GM12874 (cell line): Measurements from ENCODE around the gene H2BW1.

Source experiments
- CTCF ChIP-seq: IDR thresholded peaks from 2 replicates; pipeline ENCODE4 v1.5.1; 2011; ENCODE audit warnings: low read depth, mild to moderate bottlenecking, control low read depth, low read length, moderate library complexity; ENCODE audit not compliant: insufficient read depth

Gene H2BW1

GRCh38 chrX:104013606-104014005, at the start of gene H2BW1:
Gene H2BW1, minus strand, starts transcription at chrX:104013708. Its CDS starts 132 bp downstream, at chrX:104013576.
- TF ChIP-seq CTCF: no peak

- no peak for TF ChIP-seq CTCF
Measured at GRCh38 chrX:104047171-104047570, 33.7 kb upstream of the H2BW1 start.

GRCh38 chrX:104045642-104046041, 32.1 kb upstream of the H2BW1 start:
- no peak for TF ChIP-seq CTCF

DNA sequence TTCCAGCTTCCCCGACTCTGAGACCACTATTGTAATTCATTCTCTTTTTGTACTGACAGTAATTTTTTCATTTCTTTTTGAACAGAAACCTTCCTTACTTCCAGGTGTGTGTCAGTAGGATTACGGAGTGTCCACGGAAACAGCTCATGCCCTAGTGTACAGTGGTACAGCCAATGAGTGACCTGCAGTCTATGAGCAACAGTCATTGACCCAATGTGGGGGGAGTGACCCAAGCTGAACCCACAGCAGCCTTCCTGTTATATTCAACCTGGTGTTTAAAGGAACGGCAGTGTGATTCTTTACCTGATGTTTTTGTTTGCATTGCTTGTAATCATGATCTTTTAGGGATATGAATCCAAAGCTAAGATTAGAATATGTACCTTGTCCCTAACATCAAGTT, 27.5 kb upstream of the H2BW1 start:
- TF ChIP-seq CTCF: no peak

GRCh38 chrX:104039689-104040505, 26.4 kb upstream of the H2BW1 start, which contains the start of gene H2BW2:
Gene H2BW2, plus strand, starts transcription at chrX:104039956. Its CDS starts 39 bp downstream, at chrX:104039995.
- TF ChIP-seq CTCF: no peak

DNA sequence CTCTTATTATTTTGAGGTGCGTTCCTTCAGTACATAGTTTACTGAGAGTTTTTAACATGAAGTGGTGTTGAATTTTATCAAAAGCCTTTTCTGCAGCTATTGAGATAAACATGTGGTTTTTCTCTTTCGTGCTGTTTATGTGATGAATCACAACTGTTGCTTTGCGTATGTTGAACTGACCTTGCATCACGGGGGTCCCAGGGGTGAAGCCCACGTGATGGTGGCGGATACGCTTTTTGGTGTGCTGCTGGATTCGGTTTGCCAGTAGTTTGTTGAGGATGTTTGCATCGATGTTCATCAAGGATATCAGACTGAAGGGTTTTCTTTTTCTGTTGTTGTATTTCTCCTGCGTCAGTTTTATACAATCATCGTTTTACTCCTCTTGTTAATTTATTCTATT, 4.6 kb upstream of the H2BW1 start:
- no peak for TF ChIP-seq CTCF

DNA sequence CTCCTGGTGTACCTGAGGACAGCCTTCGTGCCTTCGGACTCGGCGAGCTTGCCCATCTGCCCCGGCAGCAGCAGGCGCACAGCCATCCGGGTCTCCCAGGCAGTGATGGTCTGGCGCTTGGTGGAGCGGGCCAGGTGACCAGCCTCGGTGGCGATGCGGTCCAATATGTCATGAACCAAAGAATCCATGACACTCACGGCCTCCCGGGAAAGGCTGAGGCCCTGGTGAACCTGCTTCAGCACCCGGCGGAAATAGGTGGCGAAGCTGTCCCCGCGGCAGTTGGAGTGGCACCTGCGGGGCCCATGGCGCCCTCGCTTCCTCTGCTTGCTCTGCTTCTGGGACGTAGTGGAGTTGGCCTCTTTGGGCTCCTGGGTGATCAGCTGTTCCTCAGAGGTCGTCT, 350 bp downstream of the H2BW1 start:
- TF ChIP-seq CTCF: no peak
